HG03280 (cell line): Measurements from ENCODE around the gene RAD51B.

ENCODE experiments used
- ATAC-seq: cut with Tn5 transposase; IDR thresholded peaks from one replicate; pipeline ENCODE4 v1.9.1; 2021; ENCODE audit warnings: mild to moderate bottlenecking, moderate library complexity; ENCODE audit not compliant: unreplicated experiment

The RAD51B gene

GRCh38 chr14:67889455-67889854 is 69.9 kb downstream of the RAD51B start:
- ATAC-seq = no peak

GRCh38 chr14:67892466-67893100 is 73.0 kb downstream of the RAD51B start:
- ATAC-seq = no peak

- ATAC-seq = no peak
These were observed 80.7 kb downstream of the RAD51B start for GRCh38 chr14:67900231-67900630.

- ATAC-seq = no peak
These were observed 88.6 kb downstream of the RAD51B start for GRCh38 chr14:67908052-67908754.

- ATAC-seq = no peak
These were observed 92.0 kb downstream of the RAD51B start for GRCh38 chr14:67911562-67911961.

GRCh38 chr14:67916430-67916829 is 96.9 kb downstream of the RAD51B start:
- ATAC-seq = no peak

- no peak for ATAC-seq
These were observed 97.4 kb downstream of the RAD51B start for GRCh38 chr14:67917006-67917405.

- no peak for ATAC-seq
These were observed 99.3 kb downstream of the RAD51B start for GRCh38 chr14:67918838-67919237.

- no peak for ATAC-seq
These were observed 99.9 kb downstream of the RAD51B start for GRCh38 chr14:67919259-67920032.

- no peak for ATAC-seq
These were observed 107.2 kb downstream of the RAD51B start for GRCh38 chr14:67926821-67927220.

GRCh38 chr14:67927244-67927643 is 107.7 kb downstream of the RAD51B start:
- no peak for ATAC-seq

- ATAC-seq = no peak
These were observed 108.8 kb downstream of the RAD51B start for GRCh38 chr14:67928375-67928774.

- no peak for ATAC-seq
These were observed 113.2 kb downstream of the RAD51B start for GRCh38 chr14:67932708-67933246.

GRCh38 chr14:67933266-67933665 is 113.7 kb downstream of the RAD51B start:
- no peak for ATAC-seq

- ATAC-seq = no peak
These were observed 114.5 kb downstream of the RAD51B start for GRCh38 chr14:67934087-67934486.

- no peak for ATAC-seq
These were observed 115.3 kb downstream of the RAD51B start for GRCh38 chr14:67934862-67935261.

GRCh38 chr14:67935371-67935770 is 115.8 kb downstream of the RAD51B start:
- ATAC-seq = no peak

GRCh38 chr14:67938071-67938470 is 118.5 kb downstream of the RAD51B start:
- ATAC-seq = no peak

- no peak for ATAC-seq
These were observed 121.2 kb downstream of the RAD51B start for GRCh38 chr14:67940486-67941455.

- ATAC-seq = no peak
These were observed 122.0 kb downstream of the RAD51B start for GRCh38 chr14:67941456-67942018.
